DND-41 (cell line): Measurements from ENCODE around the gene ZFAND2B.

Source experiments
- CTCF ChIP-seq: IDR thresholded peaks from 2 replicates; pipeline ENCODE4 v1.5.1; 2012; ENCODE audit warnings: borderline replicate concordance, low read length, moderate library complexity, mild to moderate bottlenecking; ENCODE audit not compliant: poor library complexity, severe bottlenecking; ENCODE audit errors: extremely low read depth
- EZH2 ChIP-seq: IDR thresholded peaks from 3 replicates; pipeline ENCODE4 v1.6.1; 2012; ENCODE audit warnings: borderline replicate concordance, low read depth, mild to moderate bottlenecking, moderate library complexity, low read length, inconsistent platforms; ENCODE audit not compliant: severe bottlenecking

GRCh38 chr2:219219784-219220532 is 13.4 kb downstream of the ZFAND2B start:
- TF ChIP-seq CTCF (no peak), EZH2 (no peak)
